22Rv1 (cell line): Measurements from ENCODE around the gene HORMAD1.
"Not testable (repeated sequence)": the region's sequence is repeated elsewhere in the genome, so short reads cannot be mapped to it uniquely, and the experiment has no call there.

ENCODE experiments used
- H3K27ac ChIP-seq: fragments of 450-650 bp; 2 replicates; pipeline ENCODE4 v1.5.1; 2017
- CTCF ChIP-seq: fragments of 450-650 bp; IDR thresholded peaks from 2 replicates; pipeline ENCODE4 v1.5.1; 2017; ENCODE audit warnings: mild to moderate bottlenecking
- ZFX ChIP-seq: fragments of 450-650 bp; IDR thresholded peaks from 2 replicates; pipeline ENCODE4 v1.6.1; 2017; ENCODE audit warnings: antibody characterized with exemption, borderline replicate concordance

The HORMAD1 gene

GRCh38 chr1:150720703-150721102, at the start of gene HORMAD1:
Gene HORMAD1 (minus strand): TSS chr1:150720895. CDS start chr1:150719505, 1,390 bp downstream.
- no peak for TF ChIP-seq CTCF
- no peak for TF ChIP-seq ZFX
- H3K27ac ChIP-seq: no peak within 1 kb of the TSS

- H3K27ac ChIP-seq: not testable (repeated sequence)
Observed at GRCh38 chr1:150767704-150768103, 47.0 kb upstream of the HORMAD1 start.

- not testable (repeated sequence) for H3K27ac ChIP-seq
Observed at GRCh38 chr1:150765977-150766301, 45.2 kb upstream of the HORMAD1 start.

GRCh38 chr1:150765296-150765976, 44.7 kb upstream of the HORMAD1 start, which contains the start of gene CTSS:
Gene CTSS (minus strand): TSS chr1:150765778. CDS start chr1:150764763, 1,015 bp downstream.
- TF ChIP-seq ZFX (no peak), CTCF (no peak)
- no peak within 1 kb of the TSS for H3K27ac ChIP-seq

- no peak overlapping the region for H3K27ac ChIP-seq
- no peak for TF ChIP-seq ZFX
- TF ChIP-seq CTCF: no peak
Observed at GRCh38 chr1:150764617-150765101, 44.0 kb upstream of the HORMAD1 start.

- H3K27ac ChIP-seq: no peak overlapping the region
- TF ChIP-seq CTCF (no peak), ZFX (no peak)
Observed at GRCh38 chr1:150763018-150763417, 42.3 kb upstream of the HORMAD1 start.

GRCh38 chr1:150762552-150762951, 41.9 kb upstream of the HORMAD1 start:
- TF ChIP-seq CTCF (no peak), ZFX (no peak)

GRCh38 chr1:150761801-150762200, 41.1 kb upstream of the HORMAD1 start:
- TF ChIP-seq ZFX (no peak), CTCF (no peak)
- H3K27ac ChIP-seq: no peak overlapping the region

More at GRCh38 chr1:150762552-150762951, 41.9 kb upstream of the HORMAD1 start:
- H3K27ac ChIP-seq: no peak overlapping the region
